ENCODE data around the gene OSBP2.

Gene OSBP2

DNA sequence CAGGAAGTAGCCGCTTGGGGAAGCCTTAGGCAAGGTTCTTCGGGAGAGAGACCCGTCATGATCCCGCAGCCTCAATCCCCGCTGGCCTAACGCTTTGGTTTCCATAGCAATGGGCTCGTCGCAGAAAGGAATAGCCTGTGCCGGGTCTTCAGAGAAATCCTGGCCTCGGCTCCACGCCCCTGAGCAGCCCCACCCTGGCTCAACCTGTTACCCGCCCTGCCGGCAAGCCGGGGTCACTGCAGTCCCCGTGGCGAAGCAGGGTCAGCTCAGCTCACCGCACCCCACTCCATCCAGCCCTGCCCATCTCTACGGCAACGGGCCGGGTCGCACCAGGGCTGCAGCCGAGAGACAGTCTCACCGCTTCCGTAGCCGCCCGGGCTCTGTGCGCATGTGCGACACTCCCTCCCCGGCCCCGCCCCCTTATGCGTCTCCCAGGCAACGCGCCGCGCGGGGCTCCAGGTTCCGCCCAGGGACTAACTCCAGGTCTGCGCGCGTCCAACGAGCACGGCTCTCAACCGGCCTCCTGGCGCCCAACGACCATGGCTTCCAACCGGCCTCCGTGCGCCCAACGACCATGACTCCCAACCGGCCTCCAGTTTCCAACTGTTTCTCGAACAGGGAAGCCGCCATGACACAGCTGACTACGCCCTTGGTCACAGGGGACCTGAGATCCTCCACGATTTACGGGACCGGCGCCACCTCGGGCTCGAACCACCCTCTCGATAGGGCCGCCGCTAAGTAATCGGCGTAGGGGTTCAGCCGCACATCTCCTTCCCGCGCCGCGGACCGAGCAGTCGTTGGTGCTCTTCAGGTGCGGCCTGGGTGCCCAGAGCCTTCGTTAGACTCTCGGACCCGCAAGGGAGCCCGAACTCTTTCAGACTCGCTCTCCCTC is 26.9 kb upstream of the OSBP2 start, which contains the start of gene DUSP18:
Gene DUSP18, minus strand, starts transcription at position 382 of the 892 bp plus-strand sequence. CDS start 3,872 bp downstream, outside the sequence.
- TF ChIP-seq, protein P1, sequence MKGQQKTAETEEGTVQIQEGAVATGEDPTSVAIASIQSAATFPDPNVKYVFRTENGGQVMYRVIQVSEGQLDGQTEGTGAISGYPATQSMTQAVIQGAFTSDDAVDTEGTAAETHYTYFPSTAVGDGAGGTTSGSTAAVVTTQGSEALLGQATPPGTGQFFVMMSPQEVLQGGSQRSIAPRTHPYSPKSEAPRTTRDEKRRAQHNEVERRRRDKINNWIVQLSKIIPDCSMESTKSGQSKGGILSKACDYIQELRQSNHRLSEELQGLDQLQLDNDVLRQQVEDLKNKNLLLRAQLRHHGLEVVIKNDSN (IDR thresholded peaks at IDR 0.05), result 0 out of 2 replicates have a peak, but pooled peaks have one; percentile 14
- TF ChIP-seq TCF12 (IDR thresholded peaks at IDR 0.05; ENCODE audit: low read depth) (peak; percentile 31; the same call in 1 of the 2 replicates), EP300 (IDR thresholded peaks at IDR 0.05; ENCODE audit: borderline replicate concordance) (no peak), FOXM1 (IDR thresholded peaks at IDR 0.05; ENCODE audit: borderline replicate concordance, low read depth) (no peak), EGR1 (IDR thresholded peaks at IDR 0.05) (peak; percentile 25; the same call in 1 of the 2 replicates), YY1 (IDR thresholded peaks at IDR 0.05; ENCODE audit: low read depth) (peak; percentile 79), TAF1 (IDR thresholded peaks at IDR 0.05; ENCODE audit: low read depth) (peak; percentile 61; the same call in 1 of the 2 replicates), TEAD4 (IDR thresholded peaks at IDR 0.05) (no peak), NFIC (IDR thresholded peaks at IDR 0.05) (no peak; the same call in 1 of the 2 replicates)
- TF ChIP-seq, protein P2, sequence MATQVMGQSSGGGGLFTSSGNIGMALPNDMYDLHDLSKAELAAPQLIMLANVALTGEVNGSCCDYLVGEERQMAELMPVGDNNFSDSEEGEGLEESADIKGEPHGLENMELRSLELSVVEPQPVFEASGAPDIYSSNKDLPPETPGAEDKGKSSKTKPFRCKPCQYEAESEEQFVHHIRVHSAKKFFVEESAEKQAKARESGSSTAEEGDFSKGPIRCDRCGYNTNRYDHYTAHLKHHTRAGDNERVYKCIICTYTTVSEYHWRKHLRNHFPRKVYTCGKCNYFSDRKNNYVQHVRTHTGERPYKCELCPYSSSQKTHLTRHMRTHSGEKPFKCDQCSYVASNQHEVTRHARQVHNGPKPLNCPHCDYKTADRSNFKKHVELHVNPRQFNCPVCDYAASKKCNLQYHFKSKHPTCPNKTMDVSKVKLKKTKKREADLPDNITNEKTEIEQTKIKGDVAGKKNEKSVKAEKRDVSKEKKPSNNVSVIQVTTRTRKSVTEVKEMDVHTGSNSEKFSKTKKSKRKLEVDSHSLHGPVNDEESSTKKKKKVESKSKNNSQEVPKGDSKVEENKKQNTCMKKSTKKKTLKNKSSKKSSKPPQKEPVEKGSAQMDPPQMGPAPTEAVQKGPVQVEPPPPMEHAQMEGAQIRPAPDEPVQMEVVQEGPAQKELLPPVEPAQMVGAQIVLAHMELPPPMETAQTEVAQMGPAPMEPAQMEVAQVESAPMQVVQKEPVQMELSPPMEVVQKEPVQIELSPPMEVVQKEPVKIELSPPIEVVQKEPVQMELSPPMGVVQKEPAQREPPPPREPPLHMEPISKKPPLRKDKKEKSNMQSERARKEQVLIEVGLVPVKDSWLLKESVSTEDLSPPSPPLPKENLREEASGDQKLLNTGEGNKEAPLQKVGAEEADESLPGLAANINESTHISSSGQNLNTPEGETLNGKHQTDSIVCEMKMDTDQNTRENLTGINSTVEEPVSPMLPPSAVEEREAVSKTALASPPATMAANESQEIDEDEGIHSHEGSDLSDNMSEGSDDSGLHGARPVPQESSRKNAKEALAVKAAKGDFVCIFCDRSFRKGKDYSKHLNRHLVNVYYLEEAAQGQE (IDR thresholded peaks at IDR 0.05; ENCODE audit: low read depth), result no peak
- TF ChIP-seq, protein P3, sequence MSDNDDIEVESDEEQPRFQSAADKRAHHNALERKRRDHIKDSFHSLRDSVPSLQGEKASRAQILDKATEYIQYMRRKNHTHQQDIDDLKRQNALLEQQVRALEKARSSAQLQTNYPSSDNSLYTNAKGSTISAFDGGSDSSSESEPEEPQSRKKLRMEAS (IDR thresholded peaks at IDR 0.05), result peak; percentile 63

DNA sequence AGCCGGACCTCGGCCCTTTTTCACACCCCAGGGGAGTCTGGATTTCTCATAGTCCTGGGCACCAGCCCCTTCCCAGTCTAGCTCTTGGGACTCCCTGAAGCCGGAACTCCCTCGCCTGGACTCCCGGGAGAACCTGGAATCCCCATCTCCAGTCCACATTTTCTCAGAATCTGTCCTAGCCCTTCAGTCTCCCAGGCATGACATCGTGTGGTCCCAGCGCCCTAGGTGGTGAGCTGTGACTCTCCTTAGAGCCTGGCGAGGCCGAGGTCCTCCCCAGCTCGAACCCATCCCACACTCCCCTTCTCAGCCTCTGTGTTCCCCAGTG is 26.3 kb upstream of the OSBP2 start:
- no peak for TF ChIP-seq TCF12 (IDR thresholded peaks at IDR 0.05; ENCODE audit: low read depth)

DNA sequence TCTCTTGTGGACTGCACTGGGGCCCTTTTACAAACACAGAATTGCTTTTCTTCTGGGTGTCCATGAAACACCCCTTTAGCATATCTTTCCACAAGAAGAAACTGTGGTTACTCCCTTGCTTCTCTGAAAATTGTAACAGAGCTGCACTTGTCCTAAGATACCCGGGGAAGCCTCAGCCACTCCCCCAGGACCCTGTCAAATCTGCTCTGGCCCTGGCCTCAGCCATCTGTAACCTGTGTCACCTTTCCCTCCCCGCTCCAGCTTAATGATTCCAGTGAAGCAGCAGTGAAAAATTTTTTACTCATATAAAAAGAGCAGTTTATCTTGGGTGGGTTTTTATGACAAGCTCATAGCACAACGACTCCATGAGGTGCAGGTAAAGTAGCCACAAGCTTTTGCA is 23.6 kb upstream of the OSBP2 start:
- no peak for TF ChIP-seq RAD21 (IDR thresholded peaks at IDR 0.05; ENCODE audit: low read depth)
- no peak for TF ChIP-seq CEBPB (IDR thresholded peaks at IDR 0.05)
- no peak for TF ChIP-seq ZBTB7A (IDR thresholded peaks at IDR 0.05; ENCODE audit: low read depth)
- TF ChIP-seq, protein P3 (IDR thresholded peaks at IDR 0.05), result no peak
- TF ChIP-seq TCF12 (IDR thresholded peaks at IDR 0.05; ENCODE audit: low read depth), result no peak
- no peak for TF ChIP-seq NFIC (IDR thresholded peaks at IDR 0.05)
- TF ChIP-seq EP300 (IDR thresholded peaks at IDR 0.05; ENCODE audit: borderline replicate concordance), result no peak
- TF ChIP-seq, protein P2 (IDR thresholded peaks at IDR 0.05; ENCODE audit: low read depth), result no peak
- TF ChIP-seq EGR1 (IDR thresholded peaks at IDR 0.05), result no peak
- TF ChIP-seq YY1 (IDR thresholded peaks at IDR 0.05; ENCODE audit: low read depth), result no peak
- TF ChIP-seq, protein P1 (IDR thresholded peaks at IDR 0.05), result no peak
- TF ChIP-seq TEAD4 (IDR thresholded peaks at IDR 0.05), result no peak
- no peak for TF ChIP-seq FOXM1 (IDR thresholded peaks at IDR 0.05; ENCODE audit: borderline replicate concordance, low read depth)
- no peak for TF ChIP-seq TAF1 (IDR thresholded peaks at IDR 0.05; ENCODE audit: low read depth)
- TF ChIP-seq CREB1 (IDR thresholded peaks at IDR 0.05; ENCODE audit: low read depth), result no peak

DNA sequence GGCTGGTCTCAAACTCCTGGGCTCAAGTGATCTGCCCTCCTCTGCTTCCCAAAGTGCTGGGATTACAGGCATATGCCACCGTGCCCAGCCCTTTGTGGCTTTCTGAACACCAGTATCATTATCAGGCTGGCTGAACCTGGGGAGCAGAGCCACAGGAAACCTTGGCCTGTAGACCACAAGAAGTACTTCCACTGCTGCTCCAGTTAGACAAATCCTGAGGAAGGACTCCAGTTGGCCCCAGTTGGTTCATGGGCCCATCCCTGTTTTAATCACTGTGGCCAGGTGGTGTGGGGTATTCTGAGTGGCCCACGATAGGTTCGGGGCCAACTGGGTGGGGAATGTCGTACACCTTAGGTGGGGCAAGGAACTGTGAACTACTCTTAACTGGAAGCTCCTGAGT is 21.5 kb upstream of the OSBP2 start:
- TF ChIP-seq RAD21 (IDR thresholded peaks at IDR 0.05; ENCODE audit: low read depth) (no peak), TEAD4 (IDR thresholded peaks at IDR 0.05) (no peak), EP300 (IDR thresholded peaks at IDR 0.05; ENCODE audit: borderline replicate concordance) (no peak), ZBTB7A (IDR thresholded peaks at IDR 0.05; ENCODE audit: low read depth) (no peak), TAF1 (IDR thresholded peaks at IDR 0.05; ENCODE audit: low read depth) (no peak), NFIC (IDR thresholded peaks at IDR 0.05) (no peak), YY1 (IDR thresholded peaks at IDR 0.05; ENCODE audit: low read depth) (no peak), CREB1 (IDR thresholded peaks at IDR 0.05; ENCODE audit: low read depth) (no peak), CEBPB (IDR thresholded peaks at IDR 0.05) (no peak), FOXM1 (IDR thresholded peaks at IDR 0.05; ENCODE audit: borderline replicate concordance, low read depth) (no peak), EGR1 (IDR thresholded peaks at IDR 0.05) (no peak), TCF12 (IDR thresholded peaks at IDR 0.05; ENCODE audit: low read depth) (no peak)
- TF ChIP-seq, protein P1 (IDR thresholded peaks at IDR 0.05), result no peak
- TF ChIP-seq, protein P2 (IDR thresholded peaks at IDR 0.05; ENCODE audit: low read depth), result no peak
- TF ChIP-seq, protein P3 (IDR thresholded peaks at IDR 0.05), result no peak

Measured in Ishikawa (cell line).